Epithelial cell of esophagus (primary cell): ENCODE data around the gene SH3BP4.

Experiments
- DNase-seq: peaks from one replicate; pipeline ENCODE4 v3.0.0; 2010; ENCODE audit warnings: low read depth
- H3K4me3 ChIP-seq: 2 replicates; pipeline ENCODE4 v1.5.1; 2011; ENCODE audit warnings: mild to moderate bottlenecking, low read length, control low read depth
- CTCF ChIP-seq: IDR thresholded peaks from 2 replicates; pipeline ENCODE4 v1.5.1; 2011; ENCODE audit warnings: low read depth, mild to moderate bottlenecking, low read length, control low read depth, inconsistent platforms; ENCODE audit not compliant: insufficient read depth; ENCODE audit errors: missing control alignments

Gene SH3BP4

GRCh38 chr2:234993541-234993981 lies 41.7 kb downstream of the SH3BP4 start:
- no peak overlapping the region for H3K4me3 ChIP-seq
- no peak for TF ChIP-seq CTCF
- no peak for DNase-seq

- TF ChIP-seq CTCF: no peak
- no peak for DNase-seq
- H3K4me3 ChIP-seq: no peak overlapping the region
Observed at GRCh38 chr2:234994438-234995321, 42.9 kb downstream of the SH3BP4 start.

GRCh38 chr2:234995332-234996068 lies 43.7 kb downstream of the SH3BP4 start:
- DNase-seq: no peak
- TF ChIP-seq CTCF: no peak
- no peak overlapping the region for H3K4me3 ChIP-seq

- no peak for DNase-seq
- no peak for TF ChIP-seq CTCF
- no peak overlapping the region for H3K4me3 ChIP-seq
Observed at GRCh38 chr2:234996069-234996940, 44.5 kb downstream of the SH3BP4 start.

- TF ChIP-seq CTCF: no peak
- DNase-seq: no peak
- H3K4me3 ChIP-seq: no peak overlapping the region
Observed at GRCh38 chr2:234996941-234997270, 45.1 kb downstream of the SH3BP4 start.

- no peak overlapping the region for H3K4me3 ChIP-seq
- no peak for DNase-seq
- TF ChIP-seq CTCF: no peak
Observed at GRCh38 chr2:234997389-234997788, 45.6 kb downstream of the SH3BP4 start.
